ENCODE results near the gene DPT. TPM values are rescaled to one million over a fixed set of nuclear protein-coding genes. Genes with fewer than 3 reads are reported as not detected.

Gene DPT
- polyA plus RNA-seq, 3 donors: not detected

DNA sequence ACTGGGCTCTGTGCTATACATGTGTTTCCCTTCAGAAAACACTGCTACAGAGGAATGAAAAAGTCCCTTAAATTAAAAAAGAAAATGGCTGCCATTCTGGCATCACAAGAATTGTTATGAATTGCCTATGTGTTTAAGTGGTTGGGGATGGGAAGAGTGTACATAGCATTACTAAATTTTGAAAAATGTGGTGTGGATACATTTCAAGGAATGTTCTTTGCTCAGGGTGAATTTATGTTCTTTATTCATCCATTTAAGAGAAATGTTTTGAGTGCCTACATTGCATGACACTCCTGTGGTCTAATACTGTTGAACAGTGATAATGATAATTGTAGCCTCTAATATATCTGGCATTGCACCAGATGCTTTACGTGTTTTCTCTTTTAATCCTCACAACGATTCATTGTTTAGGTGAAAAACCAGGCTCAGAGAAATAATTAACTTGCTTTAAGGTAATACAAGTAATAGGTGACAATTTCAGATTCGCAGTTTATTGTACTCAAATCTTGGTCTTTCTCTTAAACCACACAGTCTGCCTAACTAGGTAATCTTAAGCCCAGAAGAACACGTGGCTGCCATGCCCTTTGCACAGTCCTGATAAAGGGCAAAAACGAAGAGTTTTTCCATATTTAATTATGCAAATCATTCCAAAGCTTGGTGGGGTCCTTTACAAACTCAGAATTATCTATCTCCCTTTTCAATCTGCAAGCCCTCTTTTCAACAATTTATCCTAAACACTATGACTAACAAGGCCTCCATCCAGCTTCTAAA is 31.5 kb downstream of the DPT start:
- DNase-seq: no peak
- no peaks in the 10 kb centered on the region for H3K79me2 ChIP-seq (ENCODE audit: insufficient read depth, low read length)
- TF ChIP-seq, protein P1, sequence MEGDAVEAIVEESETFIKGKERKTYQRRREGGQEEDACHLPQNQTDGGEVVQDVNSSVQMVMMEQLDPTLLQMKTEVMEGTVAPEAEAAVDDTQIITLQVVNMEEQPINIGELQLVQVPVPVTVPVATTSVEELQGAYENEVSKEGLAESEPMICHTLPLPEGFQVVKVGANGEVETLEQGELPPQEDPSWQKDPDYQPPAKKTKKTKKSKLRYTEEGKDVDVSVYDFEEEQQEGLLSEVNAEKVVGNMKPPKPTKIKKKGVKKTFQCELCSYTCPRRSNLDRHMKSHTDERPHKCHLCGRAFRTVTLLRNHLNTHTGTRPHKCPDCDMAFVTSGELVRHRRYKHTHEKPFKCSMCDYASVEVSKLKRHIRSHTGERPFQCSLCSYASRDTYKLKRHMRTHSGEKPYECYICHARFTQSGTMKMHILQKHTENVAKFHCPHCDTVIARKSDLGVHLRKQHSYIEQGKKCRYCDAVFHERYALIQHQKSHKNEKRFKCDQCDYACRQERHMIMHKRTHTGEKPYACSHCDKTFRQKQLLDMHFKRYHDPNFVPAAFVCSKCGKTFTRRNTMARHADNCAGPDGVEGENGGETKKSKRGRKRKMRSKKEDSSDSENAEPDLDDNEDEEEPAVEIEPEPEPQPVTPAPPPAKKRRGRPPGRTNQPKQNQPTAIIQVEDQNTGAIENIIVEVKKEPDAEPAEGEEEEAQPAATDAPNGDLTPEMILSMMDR (IDR thresholded peaks at IDR 0.05): no peak
- WGBS (ENCODE audit: insufficient coverage): 88% methylated on average over 2 of the region's 5 CpGs
- H3K36me3 ChIP-seq (replicated peaks in 1 of 2; ENCODE audit: control insufficient read depth in 1 of 2, insufficient read depth in 2 of 2, low read length in 2 of 2): no peaks in the 10 kb centered on the region
- H4K20me1 ChIP-seq (ENCODE audit: insufficient read depth, low read length): no peaks in the 10 kb centered on the region
- Mint-ChIP-seq H3K4me3 (no peak overlapping the region), H3K27ac (no peak overlapping the region), H3K4me1 (no peaks in the 10 kb centered on the region), H3K27me3 (ENCODE audit: low read depth in 3 of 3) (no peaks in the 10 kb centered on the region), H3K36me3 (no peaks in the 10 kb centered on the region), H3K9me3 (peaks cover 0 to 1% (median 0%) of the 10 kb centered on the region in 7 donors)
- no peak overlapping the region for H3K9ac ChIP-seq (ENCODE audit: insufficient read depth, low read length, poor library complexity, severe bottlenecking)
- no peak overlapping the region for H3K4me3 ChIP-seq (replicated peaks in 1 of 3; ENCODE audit: low read depth in 2 of 3, low read length in 3 of 3)
- intact Hi-C loops (cut with micrococcal nuclease): no loop called here
- H3K4me2 ChIP-seq (replicated peaks; ENCODE audit: extremely low read depth, low read length, poor library complexity, severe bottlenecking): no peak overlapping the region
- H3K9me3 ChIP-seq (replicated peaks in 1 of 2; ENCODE audit: control insufficient read depth in 1 of 2, insufficient read depth in 1 of 2, low read length in 2 of 2): no peaks in the 10 kb centered on the region
- H3K4me1 ChIP-seq (ENCODE audit: control insufficient read depth in 1 of 2, insufficient read depth in 2 of 2, low read length in 2 of 2): no peaks in the 10 kb centered on the region
- H2AFZ ChIP-seq (ENCODE audit: insufficient read depth, low read depth, low read length, poor library complexity, severe bottlenecking): no peak overlapping the region
- H3K27ac ChIP-seq (ENCODE audit: low read depth in 1 of 2, low read length in 2 of 2): no peak overlapping the region
- H3K27me3 ChIP-seq (ENCODE audit: control insufficient read depth in 2 of 2, insufficient read depth in 2 of 2, low read length in 2 of 2): no peaks in the 10 kb centered on the region

DNA sequence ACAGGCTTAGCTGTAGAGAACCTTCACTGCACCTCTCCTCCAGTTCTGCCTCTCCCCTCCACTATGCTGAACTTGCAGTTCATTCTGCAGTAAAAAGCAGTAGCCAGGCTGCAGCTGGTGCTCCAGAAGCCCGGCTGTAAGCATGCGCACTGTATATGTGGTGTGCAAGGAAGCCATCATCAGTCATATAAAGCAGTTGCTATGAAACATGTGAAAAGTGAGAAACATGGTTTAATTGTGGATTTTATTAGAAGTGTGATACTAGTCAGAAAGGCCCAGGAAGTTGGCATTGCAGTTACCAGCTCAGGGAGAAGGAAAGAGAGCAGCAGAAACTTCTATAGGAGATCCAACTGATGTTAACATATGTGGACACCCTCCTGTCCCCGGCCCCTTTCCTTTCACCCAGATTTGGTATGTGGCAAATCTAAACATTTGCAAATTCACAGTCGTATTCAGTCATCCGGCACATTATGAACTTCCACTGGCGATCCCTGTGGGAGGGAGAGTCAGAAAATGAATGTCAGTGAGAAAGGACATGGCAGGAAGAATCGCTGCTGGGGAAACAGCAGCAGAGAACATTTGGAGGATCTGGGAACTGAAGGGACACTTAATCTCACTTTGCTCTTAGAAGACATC is 32.8 kb downstream of the DPT start:
- no peaks in the 10 kb centered on the region for H3K36me3 ChIP-seq (replicated peaks in 1 of 2; ENCODE audit: control insufficient read depth in 1 of 2, insufficient read depth in 2 of 2, low read length in 2 of 2)
- Mint-ChIP-seq H3K27me3 (ENCODE audit: low read depth in 3 of 3) (no peaks in the 10 kb centered on the region), H3K36me3 (no peaks in the 10 kb centered on the region), H3K9me3 (peaks cover 0 to 1% (median 0%) of the 10 kb centered on the region in 7 donors), H3K27ac (no peak overlapping the region), H3K4me1 (no peaks in the 10 kb centered on the region), H3K4me3 (no peak overlapping the region)
- no peak overlapping the region for H2AFZ ChIP-seq (ENCODE audit: insufficient read depth, low read depth, low read length, poor library complexity, severe bottlenecking)
- no peak overlapping the region for H3K4me3 ChIP-seq (replicated peaks in 1 of 3; ENCODE audit: low read depth in 2 of 3, low read length in 3 of 3)
- intact Hi-C loops (cut with micrococcal nuclease): no loop called here
- no peaks in the 10 kb centered on the region for H4K20me1 ChIP-seq (ENCODE audit: insufficient read depth, low read length)
- 100% methylated on average over 3 of the region's 7 CpGs for WGBS (ENCODE audit: insufficient coverage)
- no peak overlapping the region for H3K9ac ChIP-seq (ENCODE audit: insufficient read depth, low read length, poor library complexity, severe bottlenecking)
- no peak overlapping the region for H3K27ac ChIP-seq (ENCODE audit: low read depth in 1 of 2, low read length in 2 of 2)
- TF ChIP-seq, protein P1 (IDR thresholded peaks at IDR 0.05): no peak
- H3K79me2 ChIP-seq (ENCODE audit: insufficient read depth, low read length): no peaks in the 10 kb centered on the region
- no peak overlapping the region for H3K4me2 ChIP-seq (replicated peaks; ENCODE audit: extremely low read depth, low read length, poor library complexity, severe bottlenecking)
- H3K27me3 ChIP-seq (ENCODE audit: control insufficient read depth in 2 of 2, insufficient read depth in 2 of 2, low read length in 2 of 2): no peaks in the 10 kb centered on the region
- H3K9me3 ChIP-seq (replicated peaks in 1 of 2; ENCODE audit: control insufficient read depth in 1 of 2, insufficient read depth in 1 of 2, low read length in 2 of 2): no peaks in the 10 kb centered on the region
- no peaks in the 10 kb centered on the region for H3K4me1 ChIP-seq (ENCODE audit: control insufficient read depth in 1 of 2, insufficient read depth in 2 of 2, low read length in 2 of 2)
- no peak for DNase-seq

Data from CD14-positive monocyte (primary cell).